WERI-Rb-1 (cell line): Measurements from ENCODE around the gene ARL16.
A peak's percentile ranks its signal among the peaks of the same experiment; 100 is the strongest.
"Not testable (repeated sequence)": the region's sequence is repeated elsewhere in the genome, so short reads cannot be mapped to it uniquely, and the experiment has no call there.

Source experiments
- DNase-seq: peaks from one replicate; pipeline ENCODE4 v3.0.0-alpha.2; 2020
- H3K27ac ChIP-seq: fragments of 250-450 bp; sonication (Bioruptor Pico); 2 replicates; pipeline ENCODE4 v1.5.1; 2020; ENCODE audit warnings: mild to moderate bottlenecking, moderate library complexity
- H3K27me3 ChIP-seq: fragments of 250-450 bp; sonication (Bioruptor Pico); 2 replicates; pipeline ENCODE4 v1.5.1; 2021; ENCODE audit warnings: mild to moderate bottlenecking, low read depth, moderate library complexity; ENCODE audit not compliant: insufficient read depth, severe bottlenecking
- H3K36me3 ChIP-seq: fragments of 250-450 bp; sonication (Bioruptor Pico); 2 replicates; pipeline ENCODE4 v1.5.1; 2020; ENCODE audit warnings: mild to moderate bottlenecking, moderate library complexity
- H3K4me3 ChIP-seq: 2 replicates; pipeline ENCODE4 v1.5.1; 2011; ENCODE audit warnings: low read depth, mild to moderate bottlenecking, control low read depth, low read length
- H3K9me3 ChIP-seq: fragments of 250-450 bp; sonication (Bioruptor Pico); 2 replicates; pipeline ENCODE4 v1.5.1; 2021; ENCODE audit warnings: mild to moderate bottlenecking, moderate library complexity; ENCODE audit not compliant: severe bottlenecking
- TF ChIP-seq, protein P1 (sequence below): IDR thresholded peaks from 2 replicates; pipeline ENCODE4 v1.5.1; 2011; ENCODE audit warnings: low read depth, mild to moderate bottlenecking, control low read depth, inconsistent platforms, low read length

ARL16 gene

DNA sequence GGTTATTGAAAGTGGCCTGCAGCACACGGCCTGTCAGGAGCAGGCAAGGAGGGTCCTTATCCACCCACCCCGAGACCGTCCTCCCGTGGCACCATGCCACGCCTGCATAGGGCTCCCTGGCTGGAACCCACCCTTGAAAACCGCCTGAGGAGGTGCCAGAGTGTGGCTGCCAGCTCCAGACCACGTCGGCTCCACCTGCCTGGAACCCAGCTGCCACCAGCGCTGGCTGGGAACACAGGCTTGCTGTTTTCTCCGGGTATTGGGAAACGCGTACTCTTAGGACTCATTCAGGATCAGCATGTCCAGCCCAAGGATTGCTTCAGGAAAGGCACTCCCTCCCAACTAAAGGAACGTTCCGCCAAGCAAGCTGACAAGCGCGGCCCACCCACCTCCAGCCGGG is 6.7 kb downstream of the ARL16 start:
- H3K36me3 ChIP-seq, result peaks cover 51% of the 10 kb centered on the region
- no peaks in the 10 kb centered on the region for H3K9me3 ChIP-seq
- TF ChIP-seq, protein P1, sequence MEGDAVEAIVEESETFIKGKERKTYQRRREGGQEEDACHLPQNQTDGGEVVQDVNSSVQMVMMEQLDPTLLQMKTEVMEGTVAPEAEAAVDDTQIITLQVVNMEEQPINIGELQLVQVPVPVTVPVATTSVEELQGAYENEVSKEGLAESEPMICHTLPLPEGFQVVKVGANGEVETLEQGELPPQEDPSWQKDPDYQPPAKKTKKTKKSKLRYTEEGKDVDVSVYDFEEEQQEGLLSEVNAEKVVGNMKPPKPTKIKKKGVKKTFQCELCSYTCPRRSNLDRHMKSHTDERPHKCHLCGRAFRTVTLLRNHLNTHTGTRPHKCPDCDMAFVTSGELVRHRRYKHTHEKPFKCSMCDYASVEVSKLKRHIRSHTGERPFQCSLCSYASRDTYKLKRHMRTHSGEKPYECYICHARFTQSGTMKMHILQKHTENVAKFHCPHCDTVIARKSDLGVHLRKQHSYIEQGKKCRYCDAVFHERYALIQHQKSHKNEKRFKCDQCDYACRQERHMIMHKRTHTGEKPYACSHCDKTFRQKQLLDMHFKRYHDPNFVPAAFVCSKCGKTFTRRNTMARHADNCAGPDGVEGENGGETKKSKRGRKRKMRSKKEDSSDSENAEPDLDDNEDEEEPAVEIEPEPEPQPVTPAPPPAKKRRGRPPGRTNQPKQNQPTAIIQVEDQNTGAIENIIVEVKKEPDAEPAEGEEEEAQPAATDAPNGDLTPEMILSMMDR, result no peak
- H3K27ac ChIP-seq, result no peak overlapping the region
- DNase-seq, result no peak
- no peaks in the 10 kb centered on the region for H3K27me3 ChIP-seq
- no peak overlapping the region for H3K4me3 ChIP-seq

DNA sequence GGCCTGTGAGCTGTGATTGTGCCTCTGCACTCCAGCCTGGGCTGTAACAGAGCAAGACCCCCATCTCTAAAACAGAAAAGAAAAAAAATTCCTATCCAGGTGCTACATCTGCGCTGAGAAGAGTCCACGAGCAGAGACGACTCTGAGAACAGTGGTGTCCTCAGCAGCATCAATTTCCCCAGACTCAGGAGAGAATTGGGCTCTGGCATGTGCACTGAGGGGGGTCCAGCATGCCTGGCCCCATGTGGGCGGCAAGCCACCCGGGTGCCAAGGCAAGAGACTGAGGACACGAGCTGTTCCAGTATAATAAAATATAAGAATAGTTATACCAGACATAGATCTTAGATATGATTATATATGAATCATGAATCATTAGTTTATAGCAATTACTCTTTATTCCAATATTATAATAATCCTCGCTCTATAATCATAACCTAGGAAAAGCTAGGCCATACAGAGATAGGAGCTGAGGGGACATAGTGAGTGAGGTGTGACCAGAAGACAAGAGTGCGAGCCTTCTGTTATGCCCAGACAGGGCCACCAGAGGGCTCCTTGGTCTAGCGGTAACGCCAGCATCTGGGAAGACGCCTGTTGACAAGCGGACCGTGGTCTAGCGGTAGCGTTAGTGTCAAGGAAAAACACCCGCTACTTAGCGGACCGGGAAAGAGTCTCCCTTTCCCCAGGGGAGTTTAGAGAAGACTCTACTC is 7.9 kb downstream of the ARL16 start:
- DNase-seq, result peak; percentile 66
- Histone ChIP-seq H3K27ac (peak overlapping the region; percentile 30; the same call in 1 of the 2 replicates), H3K36me3 (peaks cover 51% of the 10 kb centered on the region)
- H3K4me3 ChIP-seq, H3K9me3 ChIP-seq, H3K27me3 ChIP-seq: not testable (repeated sequence)
- TF ChIP-seq, protein P1, result peak; percentile 68

DNA sequence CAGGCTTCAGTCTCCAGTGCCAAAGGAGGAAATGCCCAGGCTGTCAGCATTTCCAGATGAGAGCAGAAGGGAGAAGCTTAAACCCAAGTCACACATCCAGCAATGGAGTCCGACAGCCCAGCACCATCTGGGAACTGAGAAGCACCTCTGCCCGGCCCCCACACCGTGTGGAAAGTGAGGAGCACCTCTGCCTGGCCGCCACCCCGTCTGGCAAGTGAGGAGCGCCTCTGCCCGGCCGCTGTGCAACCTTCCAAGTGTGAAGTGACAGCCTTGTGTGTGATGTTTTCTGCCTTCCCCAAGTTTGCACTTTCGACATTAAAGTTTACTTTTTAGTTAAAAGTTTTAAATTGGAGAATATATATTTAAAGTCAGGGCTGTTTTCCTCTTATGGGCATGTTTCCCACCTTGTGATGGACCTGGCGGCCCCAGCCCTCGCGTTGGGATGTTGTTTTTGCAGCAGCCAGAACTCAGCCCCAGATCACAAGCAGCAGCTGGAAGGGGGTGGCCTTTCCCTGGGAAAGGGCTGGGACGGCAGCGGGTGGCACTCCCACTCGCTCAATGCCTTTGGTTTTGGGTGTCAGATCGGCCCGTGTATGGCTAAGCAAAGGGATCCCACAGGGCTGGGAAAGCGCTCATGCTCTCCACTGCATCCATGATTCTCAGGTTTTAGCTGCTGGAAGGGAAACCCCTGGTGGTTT is 9.9 kb downstream of the ARL16 start:
- TF ChIP-seq, protein P1, result no peak
- no peaks in the 10 kb centered on the region for H3K9me3 ChIP-seq
- peaks cover 70% of the 10 kb centered on the region for H3K36me3 ChIP-seq
- no peak overlapping the region for H3K27ac ChIP-seq
- no peak for DNase-seq
- no peak overlapping the region for H3K4me3 ChIP-seq
- no peaks in the 10 kb centered on the region for H3K27me3 ChIP-seq

DNA sequence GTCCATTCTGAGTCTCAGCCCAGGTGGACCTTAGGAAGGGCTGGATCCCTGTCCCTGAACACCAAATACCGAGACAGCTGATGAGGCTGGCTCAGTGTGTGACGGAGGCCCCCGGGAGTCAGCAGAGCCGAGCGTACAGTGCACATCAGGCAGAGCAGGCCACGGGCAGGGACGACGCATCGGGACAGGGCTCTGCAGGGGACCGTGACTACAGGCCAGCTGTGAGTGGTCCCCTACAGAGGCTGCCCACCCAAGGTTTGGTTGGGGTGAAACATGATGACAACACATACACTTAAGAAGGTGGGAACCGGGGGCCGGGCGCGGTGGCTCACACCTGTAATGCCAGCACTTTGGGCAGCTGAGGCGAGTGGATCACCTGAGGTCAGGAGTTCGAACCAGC is 10.6 kb downstream of the ARL16 start:
- TF ChIP-seq, protein P1, result no peak
- H3K27ac ChIP-seq, result no peak overlapping the region

DNA sequence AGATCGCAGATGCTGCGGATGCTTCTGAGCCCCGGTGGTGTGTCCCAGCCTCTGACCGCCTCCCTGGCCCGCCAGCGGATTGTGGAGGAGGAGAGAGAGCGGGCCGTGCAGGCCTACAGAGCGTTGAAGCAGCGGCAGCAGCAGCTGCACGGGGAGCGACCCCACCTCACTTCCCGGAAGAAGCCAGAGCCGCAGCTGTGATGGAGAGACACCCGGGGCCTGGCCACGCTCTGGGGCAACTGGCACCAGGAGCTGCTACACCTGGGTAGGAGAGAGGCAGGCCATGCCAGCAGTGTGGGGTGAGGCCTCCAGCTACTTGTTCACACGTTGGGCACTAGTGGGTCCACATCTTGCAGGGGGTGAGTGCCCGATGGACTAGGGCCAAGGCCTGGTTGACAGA is 11.1 kb downstream of the ARL16 start:
- Histone ChIP-seq H3K36me3 (peaks cover 82% of the 10 kb centered on the region), H3K27me3 (no peaks in the 10 kb centered on the region), H3K27ac (no peak overlapping the region), H3K4me3 (no peak overlapping the region), H3K9me3 (no peaks in the 10 kb centered on the region)
- no peak for DNase-seq
- TF ChIP-seq, protein P1, result no peak

More for the DNA sequence above, 10.6 kb downstream of the ARL16 start:
- Histone ChIP-seq H3K36me3 (peaks cover 77% of the 10 kb centered on the region), H3K4me3 (no peak overlapping the region), H3K27me3 (no peaks in the 10 kb centered on the region), H3K9me3 (no peaks in the 10 kb centered on the region)
- DNase-seq, result no peak

DNA sequence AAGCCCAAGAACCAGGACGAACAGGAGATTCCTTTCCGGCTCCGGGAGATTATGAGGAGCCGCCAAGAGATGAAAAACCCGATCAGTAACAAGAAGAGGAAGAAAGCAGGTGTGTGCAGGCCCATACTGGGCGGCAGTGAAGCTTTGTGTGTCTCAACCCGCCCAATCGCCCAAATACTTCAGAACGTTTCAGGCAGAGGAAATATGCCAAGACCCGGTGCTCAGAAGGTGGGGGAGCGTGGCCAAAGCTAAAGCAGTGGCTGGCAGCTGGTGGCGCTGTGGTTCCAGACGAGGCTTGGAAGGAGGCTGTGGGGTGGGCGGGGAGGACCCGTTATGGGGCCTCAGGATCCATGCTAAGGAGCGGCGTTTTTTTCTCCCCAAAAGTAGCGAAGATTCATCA is 15.8 kb downstream of the ARL16 start:
- H3K27ac ChIP-seq, result peak overlapping the region; percentile 15
- no peak overlapping the region for H3K4me3 ChIP-seq
- H3K9me3 ChIP-seq, result no peaks in the 10 kb centered on the region
- TF ChIP-seq, protein P1, result peak; percentile 57
- no peaks in the 10 kb centered on the region for H3K27me3 ChIP-seq
- peak; percentile 63 for DNase-seq
- H3K36me3 ChIP-seq, result peaks cover 73% of the 10 kb centered on the region
